HUES64 (cell line): ENCODE measurements around the gene SLC39A10.

Experiments
- H3K27ac ChIP-seq: 2 replicates; pipeline ENCODE4 v1.7.0; 2013; ENCODE audit warnings: low read depth, low read length, inconsistent platforms
- H3K27me3 ChIP-seq: 2 replicates; pipeline ENCODE4 v1.6.1; 2013; ENCODE audit warnings: mild to moderate bottlenecking, low read length; ENCODE audit not compliant: insufficient read depth
- H3K36me3 ChIP-seq: 2 replicates; pipeline ENCODE4 v1.6.1; 2013; ENCODE audit warnings: mild to moderate bottlenecking, low read length; ENCODE audit not compliant: insufficient read depth
- H3K4me1 ChIP-seq: 2 replicates; pipeline ENCODE4 v1.6.1; 2013; ENCODE audit warnings: mild to moderate bottlenecking, low read length, moderate library complexity; ENCODE audit not compliant: insufficient read depth
- H3K4me3 ChIP-seq: 2 replicates; pipeline ENCODE4 v1.5.1; 2013; ENCODE audit warnings: mild to moderate bottlenecking, low read length, moderate library complexity
- H3K9ac ChIP-seq: 2 replicates; pipeline ENCODE4 v1.6.1; 2013; ENCODE audit warnings: mild to moderate bottlenecking, low read depth, low read length
- H3K9me3 ChIP-seq: 2 replicates; pipeline ENCODE4 v1.6.1; 2013; ENCODE audit warnings: low read depth, low read length; ENCODE audit not compliant: insufficient read depth
- WGBS: fragments of 150-250, 120-280 bp; methylation state at CpG from one replicate; pipeline ENCODE4 v1.1.7; 2013; ENCODE audit warnings: missing lambda C conversion rate; 5-methylcytosine and 5-hydroxymethylcytosine counted together

Gene SLC39A10

DNA sequence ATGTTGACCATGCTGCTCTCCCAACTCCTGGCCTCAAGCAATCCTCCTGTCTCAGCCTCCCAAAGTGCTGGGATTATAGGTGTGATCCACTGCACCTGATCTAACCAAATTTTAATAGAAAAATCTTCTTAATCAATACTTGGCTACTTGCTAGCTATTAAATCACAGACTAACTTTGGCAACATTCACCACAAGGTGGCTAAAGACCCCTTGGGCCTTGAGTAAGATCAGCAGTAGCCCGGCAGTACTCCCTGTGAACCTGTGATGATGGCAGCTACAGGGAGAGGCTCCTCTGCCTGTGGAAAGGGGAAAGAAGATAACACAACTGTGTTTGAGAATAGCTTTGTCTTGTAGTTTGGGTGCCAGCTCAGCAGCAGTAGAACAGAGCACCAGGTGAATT, 102.9 kb downstream of the SLC39A10 start:
- no peaks in the 10 kb centered on the region for H3K27me3 ChIP-seq
- no peak overlapping the region for H3K9ac ChIP-seq
- no peaks in the 10 kb centered on the region for H3K36me3 ChIP-seq
- 85% methylated on average over 1 of the region's 1 CpG for WGBS
- H3K9me3 ChIP-seq: no peaks in the 10 kb centered on the region
- no peak overlapping the region for H3K27ac ChIP-seq
- no peak overlapping the region for H3K4me3 ChIP-seq
- no peaks in the 10 kb centered on the region for H3K4me1 ChIP-seq

DNA sequence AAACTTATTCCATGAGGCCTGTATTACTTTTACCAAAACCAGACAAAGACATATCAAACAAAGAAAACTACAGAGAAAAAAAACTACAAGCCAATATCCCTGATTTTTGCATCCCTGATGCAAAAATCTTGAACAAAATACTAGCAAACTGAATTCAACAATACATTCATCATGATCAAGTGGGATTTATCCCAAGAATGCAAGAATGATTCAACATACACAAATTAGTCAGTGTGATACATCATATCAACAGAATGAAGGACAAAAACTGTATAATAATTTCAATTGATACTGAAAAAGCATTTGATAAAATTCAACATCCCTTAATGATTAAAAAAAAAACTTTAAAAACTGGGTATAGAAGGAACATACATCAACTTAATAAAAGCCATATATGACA, 106.8 kb downstream of the SLC39A10 start:
- no peak overlapping the region for H3K27ac ChIP-seq
- no peak overlapping the region for H3K9ac ChIP-seq
- no peaks in the 10 kb centered on the region for H3K27me3 ChIP-seq
- H3K4me3 ChIP-seq: no peak overlapping the region
- no peaks in the 10 kb centered on the region for H3K9me3 ChIP-seq
- H3K4me1 ChIP-seq: no peaks in the 10 kb centered on the region
- no peaks in the 10 kb centered on the region for H3K36me3 ChIP-seq

DNA sequence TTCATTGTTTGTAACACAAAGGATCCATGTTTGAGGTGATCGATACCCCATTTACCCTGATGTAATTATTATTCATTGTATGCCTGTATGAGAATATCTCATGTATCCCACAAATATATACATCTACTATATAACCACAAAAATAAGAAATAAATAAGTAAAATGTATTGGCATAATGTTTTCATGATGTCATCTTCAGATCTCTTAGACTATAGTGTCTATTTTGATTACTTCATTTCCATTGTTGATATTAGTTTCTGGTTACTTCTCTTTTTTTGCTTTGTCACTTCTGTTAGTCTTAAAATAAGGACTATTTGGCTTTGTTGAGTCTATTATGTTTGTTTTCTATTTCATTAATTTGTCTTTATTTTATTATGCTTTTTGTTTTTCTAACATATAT, 109.7 kb downstream of the SLC39A10 start:
- H3K4me3 ChIP-seq: no peak overlapping the region
- H3K4me1 ChIP-seq: no peaks in the 10 kb centered on the region
- no peaks in the 10 kb centered on the region for H3K9me3 ChIP-seq
- no CpG with 5 or more reads among the region's 1 CpG for WGBS
- H3K27ac ChIP-seq: no peak overlapping the region
- H3K27me3 ChIP-seq: no peaks in the 10 kb centered on the region
- H3K9ac ChIP-seq: no peak overlapping the region
- no peaks in the 10 kb centered on the region for H3K36me3 ChIP-seq

DNA sequence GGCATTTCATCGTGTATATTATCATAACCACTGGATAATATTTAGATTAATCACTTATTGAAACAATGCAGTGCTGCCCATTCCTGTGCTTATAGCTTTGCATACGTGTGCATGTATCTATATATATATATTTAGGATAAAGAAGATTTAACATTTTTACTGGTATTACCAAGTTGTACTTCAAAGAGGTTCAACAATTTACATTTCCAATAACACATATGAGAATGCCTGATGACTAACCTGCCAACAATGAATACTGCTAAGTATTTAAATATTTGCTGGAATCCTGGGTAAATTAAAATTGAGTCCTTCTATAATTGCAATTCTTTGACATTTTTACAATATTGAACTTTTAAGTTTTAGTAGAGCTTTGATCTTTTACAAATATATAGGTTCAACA, 111.4 kb downstream of the SLC39A10 start:
- H3K4me1 ChIP-seq: no peaks in the 10 kb centered on the region
- no peak overlapping the region for H3K4me3 ChIP-seq
- WGBS: 100% methylated on average over 1 of the region's 2 CpGs
- no peak overlapping the region for H3K27ac ChIP-seq
- no peaks in the 10 kb centered on the region for H3K9me3 ChIP-seq
- H3K36me3 ChIP-seq: no peaks in the 10 kb centered on the region
- no peak overlapping the region for H3K9ac ChIP-seq
- H3K27me3 ChIP-seq: no peaks in the 10 kb centered on the region

DNA sequence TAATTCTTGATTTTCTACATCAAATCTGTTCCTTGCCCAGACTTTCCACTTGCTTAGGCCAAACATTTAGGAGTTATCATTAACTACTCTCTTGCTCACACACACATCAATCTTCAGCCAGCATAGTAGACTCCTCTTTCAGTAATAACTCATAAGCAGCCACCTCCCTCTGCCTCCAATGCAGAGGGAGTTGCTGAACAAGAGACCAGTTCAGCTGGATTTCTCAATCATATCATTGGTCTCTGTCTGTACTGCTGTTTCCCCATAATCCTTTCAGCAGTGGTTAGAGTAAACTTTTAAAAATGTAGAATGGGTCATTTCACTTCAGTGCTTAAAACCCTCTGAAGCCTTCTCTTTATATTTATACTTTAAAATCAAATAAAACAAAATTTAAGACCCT, 112.9 kb downstream of the SLC39A10 start:
- Histone ChIP-seq H3K9ac (no peak overlapping the region), H3K36me3 (no peaks in the 10 kb centered on the region), H3K4me1 (peaks cover 5% of the 10 kb centered on the region; the same call in 1 of the 2 replicates), H3K27me3 (no peaks in the 10 kb centered on the region), H3K27ac (no peak overlapping the region), H3K9me3 (no peaks in the 10 kb centered on the region), H3K4me3 (no peak overlapping the region)

DNA sequence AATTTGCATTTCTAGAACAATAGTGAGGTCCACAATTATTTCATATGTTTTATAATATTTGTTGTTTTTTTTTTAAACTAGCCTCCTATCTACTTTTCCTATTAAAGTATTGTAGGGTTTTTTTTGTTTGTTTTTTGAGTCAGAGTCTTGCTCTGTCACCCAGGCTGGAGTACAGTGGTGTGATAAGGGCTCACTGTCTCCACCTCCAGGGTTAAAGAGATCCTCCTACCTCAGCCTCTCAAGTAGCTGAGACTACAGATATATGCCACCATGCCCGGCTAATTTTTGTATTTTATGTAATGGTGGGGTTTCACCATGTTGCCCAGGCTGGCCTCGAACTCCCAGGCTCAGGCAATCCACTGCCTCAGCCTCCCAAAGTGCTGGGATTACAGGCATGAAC, 122.5 kb downstream of the SLC39A10 start:
- Histone ChIP-seq H3K9me3 (no peaks in the 10 kb centered on the region), H3K27ac (no peak overlapping the region), H3K36me3 (no peaks in the 10 kb centered on the region), H3K4me3 (no peak overlapping the region), H3K9ac (no peak overlapping the region), H3K27me3 (no peaks in the 10 kb centered on the region), H3K4me1 (peaks cover 6% of the 10 kb centered on the region; the same call in 1 of the 2 replicates)
- WGBS: 100% methylated on average over 2 of the region's 2 CpGs

DNA sequence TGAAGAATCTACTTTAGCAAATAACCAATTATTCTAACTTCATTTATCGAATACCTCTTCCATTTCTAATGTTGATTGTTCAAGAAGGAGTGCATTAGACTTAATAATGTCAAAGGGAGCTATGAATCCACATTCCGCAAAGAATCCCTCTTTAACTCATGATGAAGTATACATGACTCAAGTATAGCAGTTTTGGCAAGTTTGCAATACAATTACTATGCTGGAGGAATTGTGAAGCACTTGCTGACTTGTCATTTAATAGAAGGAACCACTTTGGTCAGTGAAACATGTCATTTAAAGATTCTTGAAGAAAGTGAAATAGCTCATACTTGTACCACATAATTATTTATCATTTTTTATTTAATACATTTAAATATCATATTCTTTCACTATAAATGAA, 125.1 kb downstream of the SLC39A10 start:
- no peaks in the 10 kb centered on the region for H3K27me3 ChIP-seq
- H3K4me1 ChIP-seq: no peaks in the 10 kb centered on the region
- no peaks in the 10 kb centered on the region for H3K36me3 ChIP-seq
- no peak overlapping the region for H3K4me3 ChIP-seq
- 100% methylated on average over 1 of the region's 2 CpGs for WGBS
- no peaks in the 10 kb centered on the region for H3K9me3 ChIP-seq
- no peak overlapping the region for H3K27ac ChIP-seq
- H3K9ac ChIP-seq: no peak overlapping the region
